Epithelial cell of esophagus (primary cell): ENCODE data around the gene GNG10.

Experiments used
- DNase-seq: peaks from one replicate; pipeline ENCODE4 v3.0.0; 2010; ENCODE audit warnings: low read depth
- H3K4me3 ChIP-seq: 2 replicates; pipeline ENCODE4 v1.5.1; 2011; ENCODE audit warnings: mild to moderate bottlenecking, low read length, control low read depth
- TF ChIP-seq, protein P1 (sequence below): IDR thresholded peaks from 2 replicates; pipeline ENCODE4 v1.5.1; 2011; ENCODE audit warnings: low read depth, mild to moderate bottlenecking, low read length, control low read depth, inconsistent platforms; ENCODE audit not compliant: insufficient read depth; ENCODE audit errors: missing control alignments

GNG10 gene

DNA sequence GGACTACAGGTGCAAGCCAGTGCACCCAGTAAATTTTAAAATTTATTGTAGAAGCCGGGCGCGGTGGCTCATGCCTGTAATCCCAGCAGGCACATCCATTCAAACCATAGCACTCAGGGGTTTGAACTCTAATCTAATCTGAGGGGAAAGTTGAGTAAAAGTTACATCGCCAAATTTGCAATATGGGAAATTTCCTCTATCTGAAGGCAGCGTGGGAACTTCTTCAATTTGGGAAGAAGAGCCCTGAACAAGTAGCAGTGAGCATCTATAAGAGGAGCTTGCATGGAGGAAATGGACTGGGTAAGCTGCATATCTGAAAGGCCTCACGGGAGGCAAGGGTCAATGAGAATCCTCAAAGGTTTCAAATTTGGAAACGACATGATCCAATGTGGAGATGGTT, 33.0 kb upstream of the GNG10 start:
- DNase-seq = no peak
- TF ChIP-seq, protein P1, sequence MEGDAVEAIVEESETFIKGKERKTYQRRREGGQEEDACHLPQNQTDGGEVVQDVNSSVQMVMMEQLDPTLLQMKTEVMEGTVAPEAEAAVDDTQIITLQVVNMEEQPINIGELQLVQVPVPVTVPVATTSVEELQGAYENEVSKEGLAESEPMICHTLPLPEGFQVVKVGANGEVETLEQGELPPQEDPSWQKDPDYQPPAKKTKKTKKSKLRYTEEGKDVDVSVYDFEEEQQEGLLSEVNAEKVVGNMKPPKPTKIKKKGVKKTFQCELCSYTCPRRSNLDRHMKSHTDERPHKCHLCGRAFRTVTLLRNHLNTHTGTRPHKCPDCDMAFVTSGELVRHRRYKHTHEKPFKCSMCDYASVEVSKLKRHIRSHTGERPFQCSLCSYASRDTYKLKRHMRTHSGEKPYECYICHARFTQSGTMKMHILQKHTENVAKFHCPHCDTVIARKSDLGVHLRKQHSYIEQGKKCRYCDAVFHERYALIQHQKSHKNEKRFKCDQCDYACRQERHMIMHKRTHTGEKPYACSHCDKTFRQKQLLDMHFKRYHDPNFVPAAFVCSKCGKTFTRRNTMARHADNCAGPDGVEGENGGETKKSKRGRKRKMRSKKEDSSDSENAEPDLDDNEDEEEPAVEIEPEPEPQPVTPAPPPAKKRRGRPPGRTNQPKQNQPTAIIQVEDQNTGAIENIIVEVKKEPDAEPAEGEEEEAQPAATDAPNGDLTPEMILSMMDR = no peak
- no peak overlapping the region for H3K4me3 ChIP-seq

DNA sequence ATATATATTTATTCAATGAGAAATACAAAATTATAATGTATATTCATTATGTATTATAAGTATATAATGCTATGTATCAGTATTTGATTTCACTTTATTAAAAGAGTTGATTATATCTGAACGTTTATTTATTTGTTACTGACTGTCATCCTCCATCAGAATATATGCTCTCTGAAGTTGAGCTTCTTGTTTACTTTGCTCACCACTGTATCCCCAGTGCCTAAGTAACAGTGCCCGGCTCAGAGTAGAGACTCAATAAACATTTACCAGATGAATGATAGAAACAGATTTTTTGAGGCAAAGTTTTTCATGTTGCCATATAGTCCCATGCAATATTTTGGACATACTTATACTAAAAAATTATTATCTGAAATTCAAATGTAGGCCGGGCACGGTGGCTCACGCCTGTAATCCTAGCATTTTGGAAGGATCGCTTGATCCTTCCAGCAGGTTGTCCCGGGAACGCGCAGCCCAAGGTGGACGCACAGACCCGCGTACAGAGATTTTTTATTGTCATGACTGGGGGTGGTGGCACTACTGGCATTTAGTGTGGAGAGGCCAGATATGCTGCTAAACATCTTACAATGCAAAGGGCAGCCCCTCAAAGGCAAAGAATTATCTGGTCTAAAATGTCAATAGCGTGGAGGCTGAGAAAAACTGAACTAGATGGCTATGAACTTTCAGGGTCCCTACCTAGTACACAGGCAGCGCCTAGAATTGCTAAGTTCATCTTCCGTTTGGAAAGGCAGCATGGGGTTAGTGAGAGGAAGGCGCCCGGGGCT, 31.0 kb upstream of the GNG10 start:
- TF ChIP-seq, protein P1 = no peak
- DNase-seq = no peak
- H3K4me3 ChIP-seq = peak overlapping the region; percentile 87

DNA sequence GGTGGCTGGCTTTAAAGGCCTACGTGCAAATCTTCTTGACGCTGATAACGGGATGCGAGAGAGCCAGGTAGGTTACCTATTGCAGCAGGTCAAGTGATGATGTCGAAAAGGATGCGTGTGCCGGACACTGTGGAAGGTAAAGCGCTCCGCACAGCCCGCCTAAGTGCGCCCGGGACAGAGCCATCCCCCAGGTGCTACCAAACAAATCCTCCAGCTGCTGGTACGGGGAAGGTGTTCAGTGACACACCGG, 30.5 kb upstream of the GNG10 start:
- DNase-seq = no peak
- TF ChIP-seq, protein P1 = no peak
- peak overlapping the region; percentile 87 for H3K4me3 ChIP-seq

DNA sequence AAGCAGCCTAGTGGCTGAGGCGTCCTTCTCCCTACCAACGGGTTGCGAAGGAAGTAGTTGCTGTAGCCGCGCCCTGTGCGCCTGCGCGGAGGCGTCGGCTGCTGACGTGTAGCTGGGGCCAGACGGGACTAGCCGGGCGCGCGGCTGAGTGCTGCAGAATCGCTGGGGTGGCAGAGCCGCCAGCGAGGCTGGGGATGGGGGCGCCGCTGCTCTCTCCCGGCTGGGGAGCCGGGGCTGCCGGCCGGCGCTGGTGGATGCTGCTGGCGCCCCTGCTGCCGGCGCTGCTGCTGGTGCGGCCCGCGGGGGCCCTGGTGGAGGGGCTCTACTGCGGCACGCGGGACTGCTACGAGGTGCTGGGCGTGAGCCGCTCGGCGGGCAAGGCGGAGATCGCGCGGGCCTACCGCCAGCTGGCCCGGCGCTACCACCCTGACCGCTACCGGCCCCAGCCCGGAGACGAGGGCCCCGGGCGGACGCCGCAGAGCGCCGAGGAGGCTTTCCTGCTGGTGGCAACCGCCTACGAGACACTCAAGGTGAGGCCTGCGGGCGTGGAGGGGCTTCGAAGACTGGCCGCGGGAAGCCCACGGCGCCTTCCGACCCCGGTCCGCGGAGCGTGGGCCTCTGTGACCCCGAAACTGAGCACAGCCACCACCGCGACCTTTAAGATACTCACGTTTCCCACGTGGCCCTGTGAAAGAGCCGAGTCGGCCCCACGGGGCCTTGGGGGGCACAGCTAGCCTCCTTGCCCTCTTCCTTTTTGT, 30.0 kb upstream of the GNG10 start, which contains the start of gene DNAJC25:
Gene DNAJC25 (plus strand): TSS at position 121 of the 758 bp plus-strand sequence. CDS start 74 bp downstream, at position 195.
- peak within 1 kb of the TSS; percentile 87 for H3K4me3 ChIP-seq
- DNase-seq = peak; percentile 99
- TF ChIP-seq, protein P1 = no peak

DNA sequence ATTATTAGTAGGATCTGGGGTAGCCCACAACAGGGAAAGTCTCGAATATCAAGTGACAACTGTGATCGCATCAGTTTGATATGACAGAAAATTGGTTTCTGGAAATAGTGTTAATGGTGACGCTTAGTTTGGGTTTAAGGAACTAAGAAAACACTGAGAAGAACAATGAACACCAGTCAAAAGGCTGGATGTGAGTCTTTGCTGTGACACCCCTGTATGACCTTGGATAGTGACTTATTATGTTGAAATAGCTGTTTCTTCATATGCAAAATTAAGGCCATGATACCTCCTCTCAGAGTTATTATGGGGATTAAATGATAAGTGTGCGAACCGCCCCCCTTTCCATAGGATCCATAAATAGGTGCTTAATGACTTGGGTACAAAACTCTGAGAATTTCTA, 29.3 kb upstream of the GNG10 start:
- TF ChIP-seq, protein P1 = no peak
- peak overlapping the region; percentile 87 for H3K4me3 ChIP-seq
- peak; percentile 32 for DNase-seq

DNA sequence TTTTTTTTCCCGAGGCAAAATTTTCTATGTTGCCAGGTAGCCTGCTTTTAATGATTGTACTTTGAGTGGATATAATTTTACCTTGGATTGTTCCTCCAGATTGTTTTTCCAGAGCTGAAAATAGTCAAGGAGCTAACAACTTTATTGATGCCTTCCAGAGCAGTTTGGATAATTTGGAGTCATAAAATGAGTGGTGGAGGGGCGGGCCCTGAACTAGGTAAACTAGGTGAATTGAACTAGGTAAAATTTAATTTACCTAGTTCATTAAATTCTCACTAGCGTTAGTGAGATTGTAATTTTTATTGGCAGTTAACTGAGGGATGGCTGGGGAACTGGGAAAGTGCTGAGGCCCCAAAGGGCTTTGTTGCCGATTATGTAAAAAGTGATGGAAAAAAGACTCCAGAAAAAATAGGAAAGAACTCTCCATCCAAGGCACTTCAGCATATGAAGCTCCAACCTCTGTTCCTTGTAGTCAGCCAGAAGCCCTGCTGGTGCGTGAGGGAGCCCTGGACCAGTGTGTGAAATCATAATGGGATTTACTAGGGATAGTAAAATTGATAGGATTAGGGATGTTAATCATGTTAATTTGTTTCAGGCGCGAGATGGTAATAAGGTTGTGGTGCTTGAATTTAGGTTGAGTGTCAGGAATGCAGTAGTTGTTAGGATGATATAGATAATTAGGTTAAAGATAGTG, 28.6 kb upstream of the GNG10 start:
- peak overlapping the region; percentile 87 for H3K4me3 ChIP-seq
- TF ChIP-seq, protein P1 = no peak
- no peak for DNase-seq
